GM19463 (cell line): ENCODE results near the gene ENGASE.

Source experiments
- ATAC-seq: cut with Tn5 transposase; IDR thresholded peaks from one replicate; pipeline ENCODE4 v1.9.1; 2021; ENCODE audit warnings: mild to moderate bottlenecking, moderate library complexity; ENCODE audit not compliant: unreplicated experiment

Gene ENGASE

GRCh38 chr17:79039171-79039570 lies 35.5 kb upstream of the ENGASE start:
- no peak for ATAC-seq

- no peak for ATAC-seq
These were observed 34.7 kb upstream of the ENGASE start for GRCh38 chr17:79039886-79040285.

GRCh38 chr17:79041041-79041570 lies 33.5 kb upstream of the ENGASE start:
- no peak for ATAC-seq

- no peak for ATAC-seq
These were observed 32.8 kb upstream of the ENGASE start for GRCh38 chr17:79041723-79042420.

- ATAC-seq, result no peak
These were observed 32.0 kb upstream of the ENGASE start for GRCh38 chr17:79042421-79043190.

- ATAC-seq, result no peak
These were observed 31.3 kb upstream of the ENGASE start for GRCh38 chr17:79043191-79043930.

- no peak for ATAC-seq
These were observed 30.7 kb upstream of the ENGASE start for GRCh38 chr17:79043931-79044320.

- no peak for ATAC-seq
These were observed 30.2 kb upstream of the ENGASE start for GRCh38 chr17:79044462-79044861.

- no peak for ATAC-seq
These were observed 29.5 kb upstream of the ENGASE start for GRCh38 chr17:79045001-79045729.

GRCh38 chr17:79045842-79046196 lies 28.8 kb upstream of the ENGASE start:
- ATAC-seq, result no peak

GRCh38 chr17:79046197-79046915 lies 28.3 kb upstream of the ENGASE start:
- no peak for ATAC-seq

GRCh38 chr17:79046916-79047280 lies 27.7 kb upstream of the ENGASE start:
- no peak for ATAC-seq

- ATAC-seq, result no peak
These were observed 27.2 kb upstream of the ENGASE start for GRCh38 chr17:79047291-79047920.

- ATAC-seq, result no peak
These were observed 26.4 kb upstream of the ENGASE start for GRCh38 chr17:79047923-79048825.

- no peak for ATAC-seq
These were observed 25.5 kb upstream of the ENGASE start for GRCh38 chr17:79048826-79049755.

- ATAC-seq, result no peak
These were observed 24.8 kb upstream of the ENGASE start for GRCh38 chr17:79049821-79050220.

GRCh38 chr17:79050551-79050950 lies 24.1 kb upstream of the ENGASE start:
- ATAC-seq, result no peak

- no peak for ATAC-seq
These were observed 23.3 kb upstream of the ENGASE start for GRCh38 chr17:79051306-79051705.
